AG20443 (cell line): ENCODE data around the gene CDH11.
A peak's percentile ranks its signal among the peaks of the same experiment; 100 is the strongest.

Experiments
- DNase-seq: peaks from one replicate; pipeline ENCODE4 v3.0.0; 2012; ENCODE audit warnings: low spot score, mixed read lengths

CDH11 gene

GRCh38 chr16:64907844-64908243, 214.0 kb downstream of the CDH11 start:
- no peak for DNase-seq

- DNase-seq, result no peak
These were observed 218.1 kb downstream of the CDH11 start for GRCh38 chr16:64903770-64904169.

GRCh38 chr16:64900517-64900916, 221.3 kb downstream of the CDH11 start:
- peak; percentile 39 for DNase-seq

GRCh38 chr16:64900019-64900418, 221.8 kb downstream of the CDH11 start:
- DNase-seq, result no peak

GRCh38 chr16:64898159-64898558, 223.7 kb downstream of the CDH11 start:
- no peak for DNase-seq
